Activated CD8-positive, alpha-beta T cell treated with anti-CD3 and anti-CD28 coated beads for 36 hours (primary cell): ENCODE measurements around the gene TBC1D2B. TPM values are rescaled to one million over a fixed set of nuclear protein-coding genes. Genes with fewer than 3 reads are reported as not detected.

Experiments used
- ATAC-seq: fragments of 200-7000 bp; cut with Tn5 transposase; one replicate; pipeline ENCODE4 v1.10.0; 2021; ENCODE audit warnings: mild to moderate bottlenecking, moderate library complexity
- CTCF ChIA-PET: fragments of 350-600 bp; sonication (Branson Sonifier 250); formaldehyde crosslinking; loops from one replicate; lab custom pipeline; 2021; ENCODE audit warnings: antibody characterized with exemption; lab: Charles Lee
- POLR2A ChIA-PET: fragments of 350-600 bp; sonication (Branson Sonifier 250); formaldehyde crosslinking; loops from one replicate; lab custom pipeline; 2021; ENCODE audit warnings: antibody characterized with exemption; lab: Charles Lee
- DNase-seq: peaks from one replicate; pipeline ENCODE4 v3.0.0-alpha.2; 2020
- H3K27ac Mint-ChIP-seq: one replicate; pipeline ENCODE4 v1.8.0; 2021; ENCODE audit warnings: mild to moderate bottlenecking, mixed read lengths
- H3K27me3 Mint-ChIP-seq: one replicate; pipeline ENCODE4 v1.8.0; 2021; ENCODE audit warnings: mixed read lengths
- H3K36me3 Mint-ChIP-seq: one replicate; pipeline ENCODE4 v1.8.0; 2021; ENCODE audit warnings: low read depth, mixed read lengths
- H3K4me1 Mint-ChIP-seq: one replicate; pipeline ENCODE4 v1.8.0; 2021; ENCODE audit warnings: low read depth, mixed read lengths
- H3K4me3 Mint-ChIP-seq: one replicate; pipeline ENCODE4 v1.8.0; 2021; ENCODE audit warnings: mild to moderate bottlenecking, moderate library complexity, mixed read lengths
- H3K9me3 Mint-ChIP-seq: one replicate; pipeline ENCODE4 v1.8.0; 2021; ENCODE audit warnings: mixed read lengths
- CTCF ChIP-seq: fragments of 200-600 bp; IDR thresholded peaks from one replicate; pipeline ENCODE4 v1.8.0; 2022; ENCODE audit warnings: antibody characterized with exemption, mild to moderate bottlenecking
- intact Hi-C: fragments of 100-400 bp; cut with micrococcal nuclease; formaldehyde crosslinking; loops from one replicate; pipeline ENCODE4 v1.10.0; 2022
- total RNA-seq, 2 experiments: library from RNA; stranded (reverse); gene quantifications; one replicate each; pipeline ENCODE4 v1.2.3, GENCODE V29; 2021

TBC1D2B gene
- total RNA-seq, 2 experiments from 2014 or later: 62.9 to 65.7 TPM

GRCh38 chr15:77985031-77985930 is 92.2 kb downstream of the TBC1D2B start:
- ATAC-seq: no peak
- intact Hi-C loops: no loop called here
- TF ChIP-seq CTCF: no peak
- CTCF ChIA-PET: interaction anchor here (1.0 to 2.1 kb wide), 2 partner anchors 19 to 123 kb away, joined by 4 to 5 read pairs; no protein-coding TSS in a partner anchor
- no peak for DNase-seq
- peaks cover 5% of the 10 kb centered on the region for H3K4me1 Mint-ChIP-seq
- no peak overlapping the region for H3K4me3 Mint-ChIP-seq
- H3K27ac Mint-ChIP-seq: no peak overlapping the region
- no peaks in the 10 kb centered on the region for H3K36me3 Mint-ChIP-seq
- H3K9me3 Mint-ChIP-seq: no peaks in the 10 kb centered on the region
- POLR2A ChIA-PET: interaction anchor here (1.1 kb wide), 1 partner anchor 34 kb away, joined by 3 read pairs; no protein-coding TSS in a partner anchor
- H3K27me3 Mint-ChIP-seq: peaks cover 2% of the 10 kb centered on the region

GRCh38 chr15:77984446-77984861 is 93.1 kb downstream of the TBC1D2B start:
- Mint-ChIP-seq H3K4me3 (no peak overlapping the region), H3K27me3 (peaks cover 2% of the 10 kb centered on the region), H3K4me1 (no peaks in the 10 kb centered on the region), H3K36me3 (no peaks in the 10 kb centered on the region), H3K9me3 (no peaks in the 10 kb centered on the region), H3K27ac (no peak overlapping the region)
- no peak for ATAC-seq
- no peak for DNase-seq
- intact Hi-C loops: no loop called here
- ChIA-PET POLR2A (interaction anchor here (1.1 kb wide), 1 partner anchor 34 kb away, joined by 3 read pairs; no protein-coding TSS in a partner anchor), CTCF (interaction anchor here (2.1 kb wide), 1 partner anchor 124 kb away, joined by 5 read pairs; no protein-coding TSS in a partner anchor)
- no peak for TF ChIP-seq CTCF

- ATAC-seq: no peak
- H3K4me3 Mint-ChIP-seq: no peak overlapping the region
- no peaks in the 10 kb centered on the region for H3K36me3 Mint-ChIP-seq
- no peaks in the 10 kb centered on the region for H3K4me1 Mint-ChIP-seq
- no peak for TF ChIP-seq CTCF
- peak; percentile 37 for DNase-seq
- H3K27me3 Mint-ChIP-seq: peaks cover 2% of the 10 kb centered on the region
- intact Hi-C loops: no loop called here
- no peak overlapping the region for H3K27ac Mint-ChIP-seq
- ChIA-PET CTCF (interaction anchor here (2.1 kb wide), 1 partner anchor 124 kb away, joined by 5 read pairs; no protein-coding TSS in a partner anchor), POLR2A (no interaction called here)
- H3K9me3 Mint-ChIP-seq: no peaks in the 10 kb centered on the region
These were observed 93.6 kb downstream of the TBC1D2B start for GRCh38 chr15:77983708-77984445.

DNA sequence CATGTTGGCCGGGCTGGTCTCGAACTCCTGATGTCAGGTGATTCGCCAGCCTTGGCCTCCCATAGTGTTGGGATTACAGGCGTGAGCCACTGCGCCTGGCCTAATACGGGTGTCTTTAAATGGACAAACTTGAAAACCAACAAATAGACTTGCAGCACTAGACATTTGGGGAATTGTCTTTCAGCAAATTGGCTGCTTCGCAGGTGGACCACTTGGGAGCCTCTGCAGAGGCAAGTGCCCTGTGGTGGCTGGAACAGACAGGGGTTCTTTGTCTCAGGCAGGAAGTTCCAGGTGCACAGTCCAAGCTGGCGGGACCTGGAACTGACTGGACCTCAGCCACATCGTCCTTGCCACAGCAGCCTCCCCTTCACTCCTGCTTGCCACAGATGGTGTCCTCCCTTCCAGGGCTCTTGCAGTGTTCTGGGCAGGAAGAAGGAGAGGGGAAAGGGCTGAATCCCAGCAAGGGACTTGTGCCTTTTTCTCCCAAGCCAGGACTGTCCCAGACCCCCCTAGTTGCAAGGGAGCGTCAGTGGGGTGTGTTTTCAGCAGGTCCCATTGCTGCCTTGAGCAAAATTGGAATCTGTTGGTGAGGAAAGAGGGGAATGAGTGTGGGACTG is 94.3 kb downstream of the TBC1D2B start:
- CTCF ChIA-PET: interaction anchor here (1.0 kb wide), 1 partner anchor 24 kb away, joined by 3 read pairs; no protein-coding TSS in a partner anchor
- no peak overlapping the region for H3K27ac Mint-ChIP-seq

More for the DNA sequence above, 94.3 kb downstream of the TBC1D2B start:
- Mint-ChIP-seq H3K4me3 (no peak overlapping the region), H3K36me3 (no peaks in the 10 kb centered on the region), H3K27me3 (peaks cover 2% of the 10 kb centered on the region), H3K4me1 (no peaks in the 10 kb centered on the region), H3K9me3 (no peaks in the 10 kb centered on the region)
- no peak for DNase-seq
- POLR2A ChIA-PET: no interaction called here
- ATAC-seq: no peak
- intact Hi-C loops: no loop called here
- no peak for TF ChIP-seq CTCF
